Right lobe of liver (tissue), 6 donors: ENCODE measurements around the gene ID3. TPM values are rescaled to one million over a fixed set of nuclear protein-coding genes. Genes with fewer than 3 reads are reported as not detected.

Source experiments
- ATAC-seq, 4 donors: fragments of 200-7000 bp; cut with Tn5 transposase; one replicate each; pipeline ENCODE4 v1.9.1; 2020; ENCODE audit warnings: mild to moderate bottlenecking in 4 of 4, moderate library complexity in 4 of 4
- DNase-seq, 3 donors: peaks; one replicate each; pipeline ENCODE4 v3.0.0-alpha.2; 2020
- H3K27ac ChIP-seq, 3 donors: fragments of 200-600 bp; one replicate each; pipeline ENCODE4 v1.8.0; 2022
- H3K27me3 ChIP-seq, 2 donors: fragments of 200-600 bp; one replicate each; pipeline ENCODE4 v1.8.0; 2022
- H3K36me3 ChIP-seq, 4 donors: fragments of 200-600 bp; sonication (generic) in 1 of 4; one replicate each; pipeline versions ENCODE4 v1.5.1 to v1.8.0; 2017 to 2022; ENCODE audit warnings: control low read depth in 1 of 4
- H3K4me1 ChIP-seq, 4 donors: fragments of 200-600 bp; sonication (generic) in 1 of 4; one replicate each; pipeline versions ENCODE4 v1.5.1 to v1.8.0; 2017 to 2022; ENCODE audit warnings: control low read depth in 1 of 4
- H3K4me3 ChIP-seq, 3 donors: fragments of 200-600 bp; one replicate each; pipeline ENCODE4 v1.8.0; 2022
- H3K9me3 ChIP-seq, 4 donors: fragments of 200-600 bp; sonication (generic) in 1 of 4; one replicate each; pipeline versions ENCODE4 v1.5.1 to v1.8.0; 2017 to 2022; ENCODE audit warnings: control low read depth in 1 of 4
- POLR2A ChIP-seq: fragments of 450-650 bp; IDR thresholded peaks from one replicate; pipeline ENCODE4 v1.6.1; 2017; ENCODE audit warnings: antibody characterized with exemption, mild to moderate bottlenecking
- WGBS: methylation state at CpG from one replicate; pipeline ENCODE4 v1.1.6; 2018; ENCODE audit warnings: low coverage, low lambda C conversion rate; ENCODE audit not compliant: insufficient coverage; ENCODE audit errors: missing lambda C conversion rate; 5-methylcytosine and 5-hydroxymethylcytosine counted together
- intact Hi-C, 2 donors: fragments of 100-400 bp; cut with DNase I; formaldehyde crosslinking; loops; one replicate each; pipeline versions ENCODE4 v1.11.2 to v1.14.1; 2022
- total RNA-seq, 6 experiments: library from RNA; depleted of rRNA in 2 of 6; stranded (reverse); fragments of >200 nt in 2 of 6; fragmentation: NEBNext Ultra II Directional in 3 of 6; extraction: Animal tissue kit (Norgen Biotek cat#: 25700) in 3 of 6; gene quantifications; one replicate each; pipeline versions ENCODE4 v1.1.0 to v1.2.4, GENCODE V29; 2016 to 2023
- TF ChIP-seq, protein P1 (sequence below), 4 donors: fragments of 200-600 bp in 3 of 4; fragments of 450-650 bp in 1 of 4; IDR thresholded peaks; one replicate each; pipeline versions ENCODE4 v1.5.1 to v1.8.0; 2016 to 2022; ENCODE audit warnings: antibody characterized with exemption in 4 of 4, mild to moderate bottlenecking in 2 of 4
- donor health status: DM: no; HTN: yes; CAD: no.
- donor health status: DM: no; HTN: no; CAD: no.
- donor health status: DM: no; HTN: no; CAD: no.
- donor health status: DM: no; HTN: yes; CAD: no.
- donor health status: DM: no; HTN: yes; CAD: no.

Gene ID3
- total RNA-seq, 6 experiments from 2014 or later, result 12.7 to 44.6 (median 27.0) TPM

GRCh38 chr1:23556635-23557470 lies 2.4 kb downstream of the ID3 start:
- Histone ChIP-seq H3K4me3 (peak overlapping the region; percentile 62 to 69 (median 64)), H3K36me3 (no peaks in the 10 kb centered on the region), H3K27me3 (no peaks in the 10 kb centered on the region), H3K4me1 (peaks cover 0 to 13% (median under 1%) of the 10 kb centered on the region in 4 donors), H3K9me3 (no peaks in the 10 kb centered on the region), H3K27ac (peak overlapping the region; percentile 73 to 93 (median 75))
- WGBS, result 34% methylated on average over 3 of the region's 4 CpGs
- DNase-seq, result no peak
- peak in 1 of 4 donors; percentile 3 for ATAC-seq
- TF ChIP-seq POLR2A, result no peak
- TF ChIP-seq, protein P1, sequence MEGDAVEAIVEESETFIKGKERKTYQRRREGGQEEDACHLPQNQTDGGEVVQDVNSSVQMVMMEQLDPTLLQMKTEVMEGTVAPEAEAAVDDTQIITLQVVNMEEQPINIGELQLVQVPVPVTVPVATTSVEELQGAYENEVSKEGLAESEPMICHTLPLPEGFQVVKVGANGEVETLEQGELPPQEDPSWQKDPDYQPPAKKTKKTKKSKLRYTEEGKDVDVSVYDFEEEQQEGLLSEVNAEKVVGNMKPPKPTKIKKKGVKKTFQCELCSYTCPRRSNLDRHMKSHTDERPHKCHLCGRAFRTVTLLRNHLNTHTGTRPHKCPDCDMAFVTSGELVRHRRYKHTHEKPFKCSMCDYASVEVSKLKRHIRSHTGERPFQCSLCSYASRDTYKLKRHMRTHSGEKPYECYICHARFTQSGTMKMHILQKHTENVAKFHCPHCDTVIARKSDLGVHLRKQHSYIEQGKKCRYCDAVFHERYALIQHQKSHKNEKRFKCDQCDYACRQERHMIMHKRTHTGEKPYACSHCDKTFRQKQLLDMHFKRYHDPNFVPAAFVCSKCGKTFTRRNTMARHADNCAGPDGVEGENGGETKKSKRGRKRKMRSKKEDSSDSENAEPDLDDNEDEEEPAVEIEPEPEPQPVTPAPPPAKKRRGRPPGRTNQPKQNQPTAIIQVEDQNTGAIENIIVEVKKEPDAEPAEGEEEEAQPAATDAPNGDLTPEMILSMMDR (IDR thresholded peaks at IDR 0.05), result no peak
- intact Hi-C loops, result no loop called here

GRCh38 chr1:23555986-23556634 lies 3.2 kb downstream of the ID3 start:
- Histone ChIP-seq H3K4me1 (peaks cover 0 to 13% (median 0%) of the 10 kb centered on the region in 4 donors), H3K4me3 (peak overlapping the region; percentile 62 to 69 (median 64)), H3K9me3 (no peaks in the 10 kb centered on the region), H3K27me3 (no peaks in the 10 kb centered on the region), H3K36me3 (no peaks in the 10 kb centered on the region), H3K27ac (peak overlapping the region; percentile 73 to 93 (median 75))
- intact Hi-C loops, result no loop called here
- ATAC-seq (peak in 1 of 4 donors; percentile 5), DNase-seq (no peak)
- TF ChIP-seq, protein P1 (IDR thresholded peaks at IDR 0.05), result no peak
- no peak for TF ChIP-seq POLR2A
- WGBS, result 67% methylated on average over 8 of the region's 9 CpGs

DNA sequence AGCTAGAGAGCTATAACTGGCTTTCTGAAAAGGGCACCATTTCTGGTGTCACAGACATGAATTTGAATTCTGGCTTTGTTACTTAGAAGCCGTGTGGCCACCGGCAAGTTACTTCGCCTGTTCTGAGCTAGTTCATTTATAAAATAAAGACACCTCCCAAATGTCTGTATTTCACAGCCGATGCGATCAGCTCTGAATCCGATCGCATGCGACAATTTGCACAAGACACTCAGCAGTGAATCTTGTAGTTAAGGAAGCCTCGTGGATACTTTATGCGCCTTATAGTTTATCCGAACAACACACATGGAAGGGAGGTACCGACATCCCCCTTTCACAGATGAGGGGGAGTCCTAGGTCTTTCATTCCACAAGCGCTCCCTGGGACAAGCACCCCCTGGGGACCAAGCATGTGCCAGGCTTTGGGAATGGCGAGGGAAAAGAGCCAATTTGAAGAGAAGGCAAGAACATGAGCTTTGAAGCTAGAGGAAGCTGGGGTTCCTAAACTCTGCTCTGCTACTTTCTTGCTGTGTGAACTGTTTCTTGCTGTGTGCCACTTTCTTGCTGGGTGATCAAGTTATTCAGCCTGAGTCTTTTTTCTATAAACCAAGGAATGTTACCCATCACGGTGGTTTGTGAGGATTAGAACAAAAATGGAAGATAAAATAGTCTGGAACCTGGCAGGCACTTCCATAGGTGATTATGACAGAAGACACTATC lies 3.9 kb downstream of the ID3 start:
- no peak for TF ChIP-seq POLR2A
- TF ChIP-seq, protein P1 (IDR thresholded peaks at IDR 0.05), result no peak
- H3K4me1 ChIP-seq, result peaks cover 0 to 13% (median 0%) of the 10 kb centered on the region in 4 donors
- no peaks in the 10 kb centered on the region for H3K9me3 ChIP-seq
- intact Hi-C loops, result no loop called here
- peak overlapping the region; percentile 27 to 64 (median 62) for H3K4me3 ChIP-seq
- H3K36me3 ChIP-seq, result no peaks in the 10 kb centered on the region
- H3K27me3 ChIP-seq, result no peaks in the 10 kb centered on the region
- 27% methylated on average over 11 of the region's 15 CpGs for WGBS
- ATAC-seq (no peak), DNase-seq (no peak)
- peak overlapping the region; percentile 73 to 93 (median 75) for H3K27ac ChIP-seq

- Histone ChIP-seq H3K36me3 (no peaks in the 10 kb centered on the region), H3K9me3 (no peaks in the 10 kb centered on the region), H3K27me3 (no peaks in the 10 kb centered on the region), H3K4me1 (peaks cover 0 to 11% (median 0%) of the 10 kb centered on the region in 4 donors), H3K4me3 (peak overlapping the region; percentile 55 to 62 (median 56)), H3K27ac (peak overlapping the region; percentile 73 to 93 (median 75))
- WGBS, result 3% methylated on average over 18 of the region's 81 CpGs
- ATAC-seq (peak; percentile 59 to 80 (median 78)), DNase-seq (peak; percentile 82 to 89 (median 86))
- intact Hi-C loops, result no loop called here
- peak; percentile 77 for TF ChIP-seq POLR2A
- TF ChIP-seq, protein P1 (IDR thresholded peaks at IDR 0.05), result peak in 3 of 4 donors; percentile 26 to 47 (median 33)
These were observed 4.6 kb downstream of the ID3 start for GRCh38 chr1:23554481-23555269.
